ENCODE data around the gene MLLT1.

DNA sequence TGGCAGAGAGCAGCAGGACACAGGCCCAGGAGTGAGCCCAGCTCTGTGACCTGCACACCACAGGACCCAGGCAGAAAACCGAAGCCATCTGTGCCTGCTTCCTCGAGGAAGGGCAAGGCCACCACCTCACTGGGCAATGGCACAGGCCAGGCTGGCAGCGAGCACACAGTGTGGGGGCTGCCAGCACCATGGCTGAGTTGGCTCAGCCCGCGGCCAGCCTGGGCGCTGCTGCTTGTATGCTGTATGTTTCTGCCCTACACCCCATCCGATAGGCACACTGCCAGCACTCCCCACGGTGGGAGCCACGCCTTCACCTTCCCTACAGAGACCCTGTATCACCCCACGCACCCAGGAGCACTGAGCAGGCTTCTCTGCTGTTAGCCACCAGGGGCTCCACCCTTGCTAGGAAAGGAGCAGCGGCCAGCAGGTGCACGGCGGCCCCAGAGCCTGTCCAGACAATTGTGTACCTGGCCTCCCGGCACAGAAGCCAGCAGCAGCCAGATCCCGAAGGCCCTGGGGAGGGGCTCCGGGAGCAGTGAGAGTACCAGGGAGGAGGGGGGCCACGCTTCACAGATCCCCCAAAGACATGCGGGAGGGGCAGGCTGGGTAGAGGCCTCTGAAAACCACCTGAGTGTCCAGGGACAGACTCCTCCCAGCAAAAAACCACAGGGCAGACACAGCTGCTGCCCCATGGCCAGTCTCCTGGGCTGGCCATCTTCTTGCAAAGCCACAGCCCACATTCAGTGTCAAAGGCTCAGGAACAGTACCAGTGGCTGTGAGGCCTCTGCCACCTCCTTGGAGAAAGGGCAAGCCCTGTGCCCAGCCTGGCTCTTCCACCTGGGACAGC lies 56.1 kb downstream of the MLLT1 start:
- TF ChIP-seq, protein P1, sequence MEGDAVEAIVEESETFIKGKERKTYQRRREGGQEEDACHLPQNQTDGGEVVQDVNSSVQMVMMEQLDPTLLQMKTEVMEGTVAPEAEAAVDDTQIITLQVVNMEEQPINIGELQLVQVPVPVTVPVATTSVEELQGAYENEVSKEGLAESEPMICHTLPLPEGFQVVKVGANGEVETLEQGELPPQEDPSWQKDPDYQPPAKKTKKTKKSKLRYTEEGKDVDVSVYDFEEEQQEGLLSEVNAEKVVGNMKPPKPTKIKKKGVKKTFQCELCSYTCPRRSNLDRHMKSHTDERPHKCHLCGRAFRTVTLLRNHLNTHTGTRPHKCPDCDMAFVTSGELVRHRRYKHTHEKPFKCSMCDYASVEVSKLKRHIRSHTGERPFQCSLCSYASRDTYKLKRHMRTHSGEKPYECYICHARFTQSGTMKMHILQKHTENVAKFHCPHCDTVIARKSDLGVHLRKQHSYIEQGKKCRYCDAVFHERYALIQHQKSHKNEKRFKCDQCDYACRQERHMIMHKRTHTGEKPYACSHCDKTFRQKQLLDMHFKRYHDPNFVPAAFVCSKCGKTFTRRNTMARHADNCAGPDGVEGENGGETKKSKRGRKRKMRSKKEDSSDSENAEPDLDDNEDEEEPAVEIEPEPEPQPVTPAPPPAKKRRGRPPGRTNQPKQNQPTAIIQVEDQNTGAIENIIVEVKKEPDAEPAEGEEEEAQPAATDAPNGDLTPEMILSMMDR (conservative IDR thresholded peaks at IDR 0.05; ENCODE audit: low read depth, low read length) = no peak
- no peak for TF ChIP-seq EZH2 (IDR thresholded peaks at IDR 0.05; ENCODE audit: low read length, unreplicated experiment)
- no peak for TF ChIP-seq EZH2phosphoT487 (IDR thresholded peaks at IDR 0.05; ENCODE audit: borderline replicate concordance, low read length)

All from PC-3 (cell line).